GM06990 (cell line): Measurements from ENCODE around the gene AP5B1.

ENCODE experiments used
- DNase-seq: peaks from one replicate; pipeline ENCODE4 v3.0.0-alpha.2; 2011; ENCODE audit not compliant: insufficient read length; ENCODE audit errors: extremely low read depth
- H3K27me3 ChIP-seq: replicated peaks from 2 replicates; pipeline ENCODE4 v1.6.0; 2011; ENCODE audit warnings: low read length; ENCODE audit not compliant: control insufficient read depth, insufficient read depth
- H3K36me3 ChIP-seq: 2 replicates; pipeline ENCODE4 v1.5.1; 2011; ENCODE audit warnings: low read length; ENCODE audit not compliant: control insufficient read depth, insufficient read depth
- H3K4me3 ChIP-seq: replicated peaks from 2 replicates; pipeline ENCODE4 v1.5.1; 2011; ENCODE audit warnings: low read depth, mild to moderate bottlenecking, control low read depth, low read length
- TF ChIP-seq, protein P1 (sequence below): IDR thresholded peaks from 2 replicates; pipeline ENCODE4 v1.5.1; 2011; ENCODE audit warnings: low read length, control low read depth, mild to moderate bottlenecking, inconsistent platforms; ENCODE audit not compliant: insufficient read depth, poor library complexity, severe bottlenecking

The AP5B1 gene

DNA sequence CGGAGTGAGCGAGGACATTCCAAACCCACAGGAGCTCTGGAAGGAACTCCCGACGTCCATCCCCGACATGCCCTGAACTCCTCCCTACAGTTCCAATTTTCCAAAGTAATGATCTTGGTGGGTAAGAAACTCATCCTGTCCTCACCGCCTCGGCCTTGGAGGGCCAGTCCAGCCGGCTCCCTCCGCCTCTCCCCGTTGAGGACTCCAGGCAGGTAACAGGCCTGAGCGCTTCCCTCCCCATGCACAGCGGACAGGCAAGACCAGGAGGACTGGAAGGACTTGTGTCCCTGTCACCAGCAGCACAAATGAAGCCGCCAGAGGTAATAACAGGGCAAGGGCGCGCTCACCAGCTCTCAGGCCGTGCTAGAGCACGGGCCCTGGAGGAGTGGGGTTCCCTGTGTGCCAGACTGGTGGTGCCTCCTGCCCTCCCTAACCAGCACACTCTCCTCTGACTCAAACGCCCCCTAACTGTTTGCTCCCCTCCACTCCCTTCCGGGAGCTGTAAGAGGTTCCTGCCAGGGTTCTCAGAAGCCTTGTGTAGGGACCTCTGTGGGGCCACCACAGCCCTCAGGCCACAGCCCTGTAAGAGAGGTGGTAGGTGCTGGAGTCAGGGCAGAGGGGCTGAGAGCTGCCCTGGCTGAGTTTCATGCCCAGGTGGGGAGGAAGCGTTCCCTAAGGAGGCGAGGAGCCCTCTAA is 23.2 kb upstream of the AP5B1 start:
- no peaks in the 10 kb centered on the region; the same call in 1 of the 2 replicates for H3K27me3 ChIP-seq
- no peak overlapping the region for H3K4me3 ChIP-seq
- H3K36me3 ChIP-seq = no peaks in the 10 kb centered on the region
- DNase-seq = no peak
- TF ChIP-seq, protein P1, sequence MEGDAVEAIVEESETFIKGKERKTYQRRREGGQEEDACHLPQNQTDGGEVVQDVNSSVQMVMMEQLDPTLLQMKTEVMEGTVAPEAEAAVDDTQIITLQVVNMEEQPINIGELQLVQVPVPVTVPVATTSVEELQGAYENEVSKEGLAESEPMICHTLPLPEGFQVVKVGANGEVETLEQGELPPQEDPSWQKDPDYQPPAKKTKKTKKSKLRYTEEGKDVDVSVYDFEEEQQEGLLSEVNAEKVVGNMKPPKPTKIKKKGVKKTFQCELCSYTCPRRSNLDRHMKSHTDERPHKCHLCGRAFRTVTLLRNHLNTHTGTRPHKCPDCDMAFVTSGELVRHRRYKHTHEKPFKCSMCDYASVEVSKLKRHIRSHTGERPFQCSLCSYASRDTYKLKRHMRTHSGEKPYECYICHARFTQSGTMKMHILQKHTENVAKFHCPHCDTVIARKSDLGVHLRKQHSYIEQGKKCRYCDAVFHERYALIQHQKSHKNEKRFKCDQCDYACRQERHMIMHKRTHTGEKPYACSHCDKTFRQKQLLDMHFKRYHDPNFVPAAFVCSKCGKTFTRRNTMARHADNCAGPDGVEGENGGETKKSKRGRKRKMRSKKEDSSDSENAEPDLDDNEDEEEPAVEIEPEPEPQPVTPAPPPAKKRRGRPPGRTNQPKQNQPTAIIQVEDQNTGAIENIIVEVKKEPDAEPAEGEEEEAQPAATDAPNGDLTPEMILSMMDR = no peak

DNA sequence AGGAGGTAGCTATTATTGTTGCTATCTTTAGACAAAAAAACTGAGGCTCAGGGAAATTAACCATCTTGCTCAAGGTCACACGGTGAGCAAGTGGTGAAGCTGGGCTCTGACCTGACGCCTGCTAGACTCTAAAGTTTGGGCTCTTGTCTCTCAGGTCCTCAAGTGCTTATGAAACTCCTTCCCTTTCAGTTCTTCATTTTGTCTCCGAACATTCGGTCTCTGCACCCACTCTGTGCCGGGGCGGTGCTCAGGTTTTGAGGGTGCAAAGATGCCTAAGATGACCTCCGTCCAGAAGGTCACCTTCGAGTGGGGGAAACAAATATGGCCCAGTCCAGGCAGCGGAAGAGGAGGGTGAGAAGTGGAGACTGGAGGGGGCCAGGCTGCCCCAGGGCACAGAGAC is 22.1 kb upstream of the AP5B1 start:
- Histone ChIP-seq H3K27me3 (no peaks in the 10 kb centered on the region; the same call in 1 of the 2 replicates), H3K4me3 (no peak overlapping the region), H3K36me3 (no peaks in the 10 kb centered on the region)
- DNase-seq = peak; percentile 52
- TF ChIP-seq, protein P1 = no peak

DNA sequence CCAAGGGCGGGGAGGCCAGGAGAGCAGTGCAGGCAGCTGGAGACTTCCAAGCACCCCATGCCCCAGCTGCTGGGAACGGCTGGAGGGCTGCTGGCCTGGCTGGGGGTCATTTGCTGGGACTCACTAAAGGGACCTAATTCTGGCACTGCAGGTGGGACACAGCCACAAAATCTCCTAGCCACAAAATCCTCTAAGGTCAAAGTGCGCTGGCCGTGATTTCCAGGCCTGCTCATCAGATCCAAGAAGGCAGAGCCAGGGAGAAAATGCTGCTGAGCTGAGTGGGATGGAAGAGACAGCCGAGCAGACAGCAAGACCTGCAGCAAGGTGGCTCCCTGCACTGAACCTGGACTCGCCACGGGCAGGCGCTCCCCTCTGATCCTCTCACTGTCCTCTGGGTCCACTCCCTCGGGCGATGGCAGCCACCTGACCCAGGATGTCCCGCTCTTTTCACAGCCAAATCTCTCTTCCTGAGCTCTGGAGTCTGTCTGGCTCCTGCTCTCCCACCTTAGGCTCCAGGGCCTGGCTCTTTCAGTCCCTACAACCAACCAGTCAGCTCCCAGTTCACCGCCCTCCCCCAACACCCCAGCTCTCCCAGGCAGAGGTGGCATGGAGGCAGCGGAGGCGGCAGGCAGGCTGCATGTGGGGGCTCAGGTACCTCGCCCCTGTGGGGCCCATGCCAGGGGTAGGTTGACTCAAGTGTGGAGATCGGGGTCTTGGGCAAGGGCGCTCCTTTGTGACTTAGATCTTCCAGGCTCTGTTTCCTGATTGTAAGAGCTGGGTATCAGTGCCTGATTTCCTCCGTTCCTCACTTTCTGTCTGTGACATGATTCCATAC is 20.6 kb upstream of the AP5B1 start:
- H3K36me3 ChIP-seq = no peaks in the 10 kb centered on the region
- no peak for DNase-seq
- H3K27me3 ChIP-seq = no peaks in the 10 kb centered on the region; the same call in 1 of the 2 replicates
- TF ChIP-seq, protein P1 = no peak
- H3K4me3 ChIP-seq = no peak overlapping the region

DNA sequence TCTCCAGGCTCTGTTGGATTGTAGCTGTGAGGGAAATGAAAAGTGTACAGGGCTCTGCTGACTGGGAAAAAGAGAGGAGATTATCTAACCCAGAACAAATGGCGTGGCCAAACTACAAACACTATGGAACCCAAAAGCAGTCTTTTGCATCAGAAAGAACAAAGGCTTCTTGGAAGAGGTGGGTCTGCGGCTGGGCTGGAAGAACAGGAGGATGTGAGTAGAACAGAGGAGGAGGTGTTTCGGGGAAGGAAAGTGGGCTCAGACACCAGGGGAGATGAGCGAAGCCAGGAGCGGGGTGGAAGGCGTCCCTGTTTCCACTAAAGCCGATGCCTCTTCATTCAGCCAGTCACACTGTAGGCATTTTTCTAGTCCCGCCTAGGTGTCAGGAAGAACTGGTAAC is 18.1 kb upstream of the AP5B1 start:
- H3K4me3 ChIP-seq = no peak overlapping the region
- TF ChIP-seq, protein P1 = no peak
- no peaks in the 10 kb centered on the region; the same call in 1 of the 2 replicates for H3K27me3 ChIP-seq
- no peaks in the 10 kb centered on the region for H3K36me3 ChIP-seq
- no peak for DNase-seq

DNA sequence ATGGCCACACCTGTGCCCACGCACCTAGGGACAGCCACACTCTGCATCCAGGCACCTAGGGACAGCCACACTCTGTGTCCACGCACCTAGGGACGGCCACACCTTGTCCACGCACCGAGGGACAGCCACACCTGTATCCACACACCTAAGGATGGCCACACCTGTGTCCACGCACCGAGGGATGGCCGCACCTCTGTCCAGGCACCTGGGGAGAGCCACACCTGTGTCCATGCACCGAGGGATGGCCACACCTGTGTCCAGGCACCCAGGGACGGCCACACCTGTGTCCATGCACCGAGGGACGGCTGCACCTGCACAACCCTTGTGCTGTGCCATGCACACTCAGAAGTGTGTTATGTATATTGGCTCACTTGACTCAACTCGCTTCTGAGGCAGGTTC is 16.9 kb upstream of the AP5B1 start:
- H3K27me3 ChIP-seq = no peaks in the 10 kb centered on the region; the same call in 1 of the 2 replicates
- no peak for DNase-seq
- H3K36me3 ChIP-seq = no peaks in the 10 kb centered on the region
- no peak overlapping the region for H3K4me3 ChIP-seq
- TF ChIP-seq, protein P1 = no peak
